Glutamatergic neuron (in vitro differentiated cells): ENCODE results near the gene SPATA18. TPM values are rescaled to one million over a fixed set of nuclear protein-coding genes. Genes with fewer than 3 reads are reported as not detected.

Experiments
- DNase-seq: peaks from one replicate; pipeline ENCODE4 v3.0.0; 2022
- H3K27ac Mint-ChIP-seq: one replicate; pipeline ENCODE4 v1.8.0; 2020; ENCODE audit warnings: mild to moderate bottlenecking, mixed read lengths, inconsistent platforms; ENCODE audit not compliant: unreplicated experiment
- H3K27me3 Mint-ChIP-seq: one replicate; pipeline ENCODE4 v1.8.0; 2020; ENCODE audit warnings: mild to moderate bottlenecking, moderate library complexity, mixed read lengths, inconsistent platforms; ENCODE audit not compliant: unreplicated experiment
- H3K36me3 Mint-ChIP-seq: one replicate; pipeline ENCODE4 v1.8.0; 2020; ENCODE audit warnings: mild to moderate bottlenecking, mixed read lengths, inconsistent platforms; ENCODE audit not compliant: unreplicated experiment
- H3K4me1 Mint-ChIP-seq: one replicate; pipeline ENCODE4 v1.8.0; 2020; ENCODE audit warnings: mild to moderate bottlenecking, low read depth, mixed read lengths, inconsistent platforms; ENCODE audit not compliant: unreplicated experiment
- H3K4me3 Mint-ChIP-seq: one replicate; pipeline ENCODE4 v1.8.0; 2020; ENCODE audit warnings: mild to moderate bottlenecking, mixed read lengths, inconsistent platforms; ENCODE audit not compliant: unreplicated experiment
- H3K9me3 Mint-ChIP-seq: one replicate; pipeline ENCODE4 v1.8.0; 2020; ENCODE audit warnings: mild to moderate bottlenecking, moderate library complexity, mixed read lengths, inconsistent platforms; ENCODE audit not compliant: unreplicated experiment
- CTCF ChIP-seq: fragments of 200-600 bp; sonication (generic); IDR thresholded peaks from one replicate; pipeline ENCODE4 v1.5.0; 2021; ENCODE audit not compliant: partially characterized antibody, unreplicated experiment
- total RNA-seq: library from RNA; stranded (reverse); fragmentation: NEBNext Ultra II Directional; extraction: Animal tissue kit (Norgen Biotek cat#: 25700); gene quantifications from one replicate; pipeline ENCODE4 v1.2.1, GENCODE V29; 2021; ENCODE audit not compliant: unreplicated experiment

The SPATA18 gene
- total RNA-seq, 1 donor from 2014 or later, result 3.9 TPM

- TF ChIP-seq CTCF, result no peak
- H3K9me3 Mint-ChIP-seq, result peaks cover 5% of the 10 kb centered on the region
- no peak overlapping the region for H3K27ac Mint-ChIP-seq
- H3K4me1 Mint-ChIP-seq, result peaks cover 8% of the 10 kb centered on the region
- no peak overlapping the region for H3K4me3 Mint-ChIP-seq
- no peak for DNase-seq
- peaks cover 3% of the 10 kb centered on the region for H3K27me3 Mint-ChIP-seq
- H3K36me3 Mint-ChIP-seq, result no peaks in the 10 kb centered on the region
Observed at GRCh38 chr4:52049266-52049665, 1.8 kb upstream of the SPATA18 start.

- peak overlapping the region; percentile 91 for H3K4me3 Mint-ChIP-seq
Observed at GRCh38 chr4:52051615-52052474, 741 bp downstream of the SPATA18 start.

GRCh38 chr4:52052475-52052780 is 1.3 kb downstream of the SPATA18 start:
- no peak for TF ChIP-seq CTCF
- peaks cover 2% of the 10 kb centered on the region for H3K27me3 Mint-ChIP-seq
- peak overlapping the region; percentile 76 for H3K27ac Mint-ChIP-seq
- H3K9me3 Mint-ChIP-seq, result peaks cover 3% of the 10 kb centered on the region
- H3K4me1 Mint-ChIP-seq, result peaks cover 14% of the 10 kb centered on the region
- no peak for DNase-seq
- H3K4me3 Mint-ChIP-seq, result peak overlapping the region; percentile 91
- no peaks in the 10 kb centered on the region for H3K36me3 Mint-ChIP-seq

More at GRCh38 chr4:52051615-52052474, 741 bp downstream of the SPATA18 start:
- peak; percentile 89 for DNase-seq
- H3K27me3 Mint-ChIP-seq, result peaks cover 3% of the 10 kb centered on the region
- H3K27ac Mint-ChIP-seq, result peak overlapping the region; percentile 76
- H3K36me3 Mint-ChIP-seq, result no peaks in the 10 kb centered on the region
- peaks cover 5% of the 10 kb centered on the region for H3K9me3 Mint-ChIP-seq
- no peak for TF ChIP-seq CTCF
- peaks cover 14% of the 10 kb centered on the region for H3K4me1 Mint-ChIP-seq

GRCh38 chr4:52054254-52054653 is 3.1 kb downstream of the SPATA18 start:
- no peak for TF ChIP-seq CTCF
- Mint-ChIP-seq H3K4me1 (peaks cover 14% of the 10 kb centered on the region), H3K9me3 (peaks cover 3% of the 10 kb centered on the region), H3K36me3 (no peaks in the 10 kb centered on the region), H3K27ac (no peak overlapping the region), H3K4me3 (no peak overlapping the region), H3K27me3 (peaks cover 2% of the 10 kb centered on the region)
- DNase-seq, result no peak

- Mint-ChIP-seq H3K9me3 (no peaks in the 10 kb centered on the region), H3K36me3 (no peaks in the 10 kb centered on the region), H3K27me3 (no peaks in the 10 kb centered on the region), H3K4me1 (peaks cover 11% of the 10 kb centered on the region), H3K4me3 (no peak overlapping the region), H3K27ac (no peak overlapping the region)
- no peak for TF ChIP-seq CTCF
- DNase-seq, result no peak
Observed at GRCh38 chr4:52057196-52057595, 6.1 kb downstream of the SPATA18 start.
